OCI-M1 (cell line): ENCODE measurements around the gene IRX3.
"Not testable (repeated sequence)": the region's sequence is repeated elsewhere in the genome, so short reads cannot be mapped to it uniquely, and the experiment has no call there.

Source experiments
- DNase-seq: peaks from one replicate; lab custom pipeline; 2025; lab: John Stamatoyannopoulos, UW

Gene IRX3

DNA sequence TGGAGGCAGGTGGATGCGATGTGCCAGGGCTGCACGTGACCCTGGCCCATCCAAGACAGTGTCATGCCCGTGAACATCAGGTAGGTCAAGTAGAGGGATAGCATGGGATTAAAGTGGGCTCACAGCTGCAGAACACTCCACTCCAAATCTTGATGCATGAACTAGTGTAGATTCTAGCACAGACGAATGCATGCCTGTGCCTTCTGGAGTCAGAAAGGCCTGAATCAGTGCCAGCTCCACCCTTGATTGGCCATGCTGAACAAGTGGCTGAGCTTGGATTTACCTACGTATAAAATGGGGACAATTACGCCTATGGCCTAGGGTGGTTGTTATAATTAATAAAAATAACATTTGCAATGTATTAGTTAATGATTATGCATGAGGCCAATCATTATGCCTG, 10.6 kb downstream of the IRX3 start:
- DNase-seq = no peak

DNA sequence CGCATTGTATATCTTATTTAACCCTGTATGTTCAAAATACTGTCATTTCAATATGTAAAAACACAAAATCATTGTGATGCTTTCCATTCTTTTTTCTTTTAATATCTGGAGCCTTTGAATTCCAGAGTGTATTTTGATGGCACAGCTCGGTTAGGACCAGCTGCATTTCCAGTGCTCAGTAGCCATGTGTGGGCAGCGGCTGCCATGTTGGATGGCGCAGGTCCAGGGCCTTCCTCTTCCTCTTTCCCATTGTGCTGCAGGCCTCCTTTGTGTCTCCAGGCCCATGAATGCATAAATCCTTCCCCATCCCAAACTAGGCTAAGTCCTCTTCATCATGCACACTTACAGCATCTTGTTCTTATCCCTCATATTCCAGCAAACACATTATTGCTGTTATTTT, 13.0 kb downstream of the IRX3 start:
- DNase-seq = no peak

DNA sequence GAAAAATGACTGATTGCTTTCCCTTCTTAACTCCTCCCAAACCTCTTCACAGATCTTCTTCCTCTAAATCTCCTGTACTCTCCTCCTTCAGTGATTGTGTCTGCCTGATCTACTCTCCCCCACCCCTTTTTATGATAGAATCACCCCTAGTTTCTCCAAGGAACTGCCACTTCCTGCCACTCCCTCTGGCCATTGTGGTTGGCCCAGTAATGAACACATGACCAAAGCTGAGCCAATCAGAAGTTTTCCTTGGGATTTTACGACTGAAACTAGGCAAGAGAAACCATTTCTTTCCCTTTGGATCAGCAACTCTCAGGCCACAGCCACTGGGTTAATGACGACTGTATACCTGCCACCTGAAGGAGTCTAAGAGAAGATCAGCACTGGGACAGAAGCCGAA, 15.9 kb downstream of the IRX3 start:
- peak; percentile 40 for DNase-seq

DNA sequence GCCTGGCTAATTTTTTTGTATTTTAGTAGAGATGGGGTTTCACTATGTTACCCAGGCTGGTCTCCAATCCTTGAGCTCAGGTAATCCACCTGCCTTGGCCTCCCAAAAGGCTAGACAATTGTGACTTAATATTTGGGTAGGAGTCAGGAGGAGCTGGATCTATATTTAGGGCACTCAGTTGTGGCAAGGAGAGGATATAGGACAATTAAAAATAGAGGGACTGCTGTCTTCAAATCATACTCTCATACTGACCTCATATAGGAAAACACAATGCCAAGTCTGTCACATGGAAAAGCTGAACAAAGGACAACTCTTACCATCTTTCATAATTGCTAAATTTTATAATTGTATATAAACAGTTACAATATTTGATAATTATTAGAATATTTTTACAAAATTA, 17.1 kb downstream of the IRX3 start:
- DNase-seq = no peak

DNA sequence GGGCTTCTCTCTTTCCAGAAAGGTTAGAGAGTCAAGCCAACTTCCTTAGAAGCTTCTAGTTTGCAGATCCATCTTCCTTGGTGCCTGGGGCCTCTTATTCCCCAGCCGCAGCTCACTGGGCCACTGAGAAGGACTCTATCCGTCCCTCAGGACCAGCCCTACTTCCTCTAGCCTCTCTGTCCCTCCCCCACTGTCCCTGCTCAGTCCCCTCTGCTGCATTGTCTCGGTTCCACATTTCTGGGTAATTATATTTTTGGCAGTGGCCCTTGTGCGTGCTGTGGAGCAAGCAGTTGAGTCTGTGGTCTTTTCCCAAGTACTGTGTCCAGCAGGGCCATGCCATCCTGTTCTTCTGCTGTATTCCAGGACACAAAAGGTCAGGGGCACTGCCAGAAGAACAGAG, 17.8 kb downstream of the IRX3 start:
- no peak for DNase-seq

DNA sequence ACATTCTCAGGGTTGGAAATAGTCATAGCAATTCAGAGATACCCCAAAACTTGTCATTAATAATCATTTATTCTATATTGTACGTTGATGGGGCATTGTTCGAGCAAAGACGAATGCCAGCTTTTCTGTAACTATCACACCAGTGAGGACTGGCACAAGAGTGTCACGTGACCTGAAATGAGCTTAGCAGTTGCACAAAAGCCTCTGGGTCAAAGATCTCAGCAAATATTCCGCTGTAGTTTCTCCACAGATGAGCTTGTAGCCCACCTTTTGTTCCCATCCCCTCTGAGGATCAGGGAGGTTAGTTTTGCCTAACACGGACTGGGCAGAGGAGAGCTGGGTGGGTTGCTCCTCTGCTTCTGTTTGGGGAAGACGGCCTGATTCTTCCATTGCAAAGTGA, 18.2 kb downstream of the IRX3 start:
- DNase-seq = no peak

DNA sequence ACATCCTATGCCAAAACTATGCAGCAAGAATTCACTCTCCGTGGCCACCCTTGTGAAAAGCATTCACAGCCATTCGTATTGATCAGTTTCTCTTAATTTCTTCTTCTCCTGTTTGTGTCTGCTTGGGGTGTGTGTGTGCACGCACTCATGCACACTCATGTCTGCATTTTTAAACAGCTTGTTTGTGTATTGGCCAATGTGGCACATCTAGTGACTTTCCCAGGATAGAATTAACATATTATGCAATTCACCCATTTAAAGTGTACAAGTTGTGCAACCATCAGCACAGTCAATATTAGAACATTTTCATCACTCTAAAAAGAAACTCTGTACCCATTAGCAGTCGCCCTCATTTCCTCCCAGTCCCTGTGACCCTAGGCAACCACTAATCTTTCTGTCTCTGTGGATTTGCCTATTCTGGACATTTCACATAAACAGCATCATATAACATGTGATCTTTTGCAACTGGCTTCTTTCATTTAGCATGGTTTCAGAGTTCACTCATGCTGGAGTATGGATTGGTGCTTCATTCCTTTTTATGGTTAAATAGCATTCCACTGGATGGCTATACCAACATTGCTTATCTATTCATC, 20.1 kb downstream of the IRX3 start:
- peak; percentile 0 for DNase-seq

DNA sequence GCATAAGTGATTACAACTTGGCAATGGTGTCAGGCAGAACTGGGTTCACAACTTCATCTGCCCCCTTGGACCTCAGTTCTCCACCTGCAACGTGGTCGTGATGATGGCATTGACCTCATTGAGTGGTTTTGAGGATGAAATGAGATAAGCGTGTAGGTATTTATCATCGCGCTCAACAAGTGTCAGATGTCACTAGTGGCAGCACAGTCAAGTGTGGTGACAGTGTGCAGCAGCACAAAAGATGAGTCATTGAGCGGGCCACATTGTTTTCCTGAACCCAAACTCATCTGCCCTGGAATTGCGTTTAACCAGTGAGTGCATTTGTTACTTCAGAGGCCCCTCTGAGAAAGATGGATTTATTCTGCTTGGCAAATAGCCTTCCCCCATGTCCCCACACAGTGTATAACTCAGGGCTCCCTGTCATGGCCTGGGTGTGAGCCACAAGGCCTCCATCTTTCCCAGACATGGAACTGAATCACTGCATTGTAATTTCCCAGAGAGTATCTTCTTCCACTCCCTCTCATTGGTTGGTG, 20.9 kb downstream of the IRX3 start:
- DNase-seq = no peak

DNA sequence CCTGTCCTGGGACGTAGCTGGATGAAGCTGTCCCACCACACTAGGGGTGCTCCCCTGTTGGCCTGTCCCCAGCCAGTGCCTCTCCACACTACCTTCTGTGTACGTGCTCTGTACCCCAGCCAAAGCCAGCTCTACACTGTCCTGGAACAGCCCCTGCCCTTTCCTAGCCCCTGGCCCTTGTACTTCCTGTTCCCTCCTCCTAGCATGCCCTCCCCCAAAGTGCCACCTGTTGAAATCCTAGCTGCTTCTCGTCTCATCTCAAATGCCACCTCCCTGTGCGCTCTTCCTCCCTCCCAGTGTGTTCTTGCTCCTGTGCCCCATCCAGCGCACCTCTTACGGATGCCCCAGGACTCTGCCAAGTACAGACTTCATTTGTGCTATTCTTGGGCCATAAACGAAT, 33.5 kb downstream of the IRX3 start:
- no peak for DNase-seq

DNA sequence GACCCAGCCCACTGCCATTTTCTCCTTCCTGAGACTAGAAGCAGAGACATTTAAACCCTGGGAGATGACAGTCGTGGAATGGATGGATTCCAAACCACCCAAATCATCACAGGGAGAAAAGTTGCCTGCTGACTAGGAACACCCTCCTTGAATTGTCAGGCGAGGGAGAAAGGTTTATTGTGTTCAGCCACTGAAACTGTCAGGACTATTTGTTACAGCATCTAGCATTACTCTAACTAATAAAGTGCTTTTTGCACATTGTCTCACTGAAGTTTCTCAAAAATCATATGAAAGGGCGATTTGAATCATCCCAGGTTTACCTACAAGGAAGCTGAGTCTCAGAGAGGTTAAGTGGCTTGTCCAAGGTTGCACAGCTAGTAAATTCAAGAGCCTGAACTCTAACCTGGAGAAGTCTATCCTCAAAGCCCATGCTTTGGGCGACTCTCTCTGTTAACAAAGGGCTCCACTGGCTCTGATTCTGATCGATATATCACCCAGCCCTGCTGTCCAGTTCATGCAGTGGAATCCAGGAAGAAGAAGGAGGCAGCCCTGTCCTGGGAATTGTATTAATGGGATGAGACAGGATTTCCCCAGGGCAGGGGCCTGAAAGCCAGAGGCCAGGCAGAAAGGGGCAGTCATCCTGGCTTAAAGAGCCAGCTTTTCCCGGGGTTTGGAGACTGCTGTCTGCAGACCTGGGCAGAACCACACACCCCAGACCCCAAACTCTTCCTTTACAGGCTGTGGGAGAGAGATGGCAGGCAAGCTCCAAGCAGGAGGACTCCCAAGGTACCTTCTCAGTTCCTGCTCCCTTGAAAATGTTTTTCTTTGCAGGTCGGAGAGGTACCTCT, 37.5 kb downstream of the IRX3 start:
- no peak for DNase-seq

DNA sequence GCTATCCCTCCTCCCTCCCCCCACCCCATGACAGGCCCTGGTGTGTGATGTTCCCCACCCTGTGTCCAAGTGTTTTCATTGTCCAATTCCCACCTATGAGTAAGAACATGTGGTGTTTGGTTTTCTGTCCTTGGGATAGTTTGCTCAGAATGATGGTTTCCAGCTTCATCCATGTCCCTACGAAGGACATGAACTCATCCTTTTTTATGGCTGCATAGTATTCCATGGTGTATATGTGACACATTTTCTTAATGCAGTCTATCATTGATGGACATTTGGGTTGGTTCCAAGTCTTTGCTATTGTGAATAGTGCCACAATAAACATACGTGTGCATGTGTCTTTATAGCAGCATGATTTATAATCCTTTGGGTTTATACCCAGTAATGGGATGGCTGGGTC, 38.9 kb downstream of the IRX3 start:
- DNase-seq = not testable (repeated sequence)

DNA sequence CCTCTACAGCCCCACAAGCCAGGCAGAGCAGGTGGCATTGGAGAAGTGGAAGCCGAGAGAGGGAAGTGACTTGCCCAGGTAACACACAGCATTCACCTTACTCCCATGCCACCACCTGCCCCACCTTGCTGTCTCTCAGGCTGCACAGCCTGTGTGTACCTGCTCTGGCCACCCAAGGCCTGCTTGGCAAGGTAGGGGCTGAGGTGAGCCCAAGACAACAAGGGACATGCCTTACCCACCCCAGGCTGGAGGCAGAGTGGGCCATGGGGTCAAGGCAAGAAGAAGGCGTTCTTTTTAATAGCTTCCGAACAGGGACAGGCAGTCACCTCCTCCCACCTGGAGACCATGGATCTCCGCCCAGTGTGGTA, 40.1 kb downstream of the IRX3 start:
- DNase-seq = no peak

DNA sequence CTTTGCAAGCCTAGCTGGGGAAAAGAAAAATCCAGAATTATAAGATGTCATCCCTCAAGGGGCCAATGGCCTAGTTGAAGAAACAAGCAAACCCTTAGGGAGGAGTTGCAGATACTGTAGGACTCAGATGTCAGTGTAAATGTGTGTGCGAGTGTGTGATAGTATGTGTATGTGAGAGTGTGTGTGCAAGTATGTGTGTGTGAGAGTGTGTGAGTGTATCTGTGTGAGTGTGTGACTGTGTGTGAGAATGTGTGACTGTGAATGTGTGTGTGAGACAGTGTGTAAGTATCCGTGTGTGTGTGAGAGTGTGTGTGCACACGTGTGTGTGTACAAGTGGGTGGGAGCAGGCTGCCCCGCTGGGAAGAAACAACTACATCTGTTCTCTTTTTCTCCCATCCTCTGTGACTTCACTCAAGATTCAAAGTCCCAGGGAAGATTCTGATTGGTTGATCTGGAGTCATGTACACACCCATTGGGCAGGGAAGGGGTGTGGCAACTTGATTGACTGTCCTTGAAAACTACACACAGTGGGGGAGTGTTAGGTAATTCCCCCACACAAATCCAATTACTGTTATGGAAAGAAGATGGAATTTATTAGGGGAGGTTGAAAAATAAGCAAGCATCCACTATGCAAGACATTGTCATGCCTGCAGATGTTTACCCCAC, 40.7 kb downstream of the IRX3 start:
- DNase-seq = no peak

DNA sequence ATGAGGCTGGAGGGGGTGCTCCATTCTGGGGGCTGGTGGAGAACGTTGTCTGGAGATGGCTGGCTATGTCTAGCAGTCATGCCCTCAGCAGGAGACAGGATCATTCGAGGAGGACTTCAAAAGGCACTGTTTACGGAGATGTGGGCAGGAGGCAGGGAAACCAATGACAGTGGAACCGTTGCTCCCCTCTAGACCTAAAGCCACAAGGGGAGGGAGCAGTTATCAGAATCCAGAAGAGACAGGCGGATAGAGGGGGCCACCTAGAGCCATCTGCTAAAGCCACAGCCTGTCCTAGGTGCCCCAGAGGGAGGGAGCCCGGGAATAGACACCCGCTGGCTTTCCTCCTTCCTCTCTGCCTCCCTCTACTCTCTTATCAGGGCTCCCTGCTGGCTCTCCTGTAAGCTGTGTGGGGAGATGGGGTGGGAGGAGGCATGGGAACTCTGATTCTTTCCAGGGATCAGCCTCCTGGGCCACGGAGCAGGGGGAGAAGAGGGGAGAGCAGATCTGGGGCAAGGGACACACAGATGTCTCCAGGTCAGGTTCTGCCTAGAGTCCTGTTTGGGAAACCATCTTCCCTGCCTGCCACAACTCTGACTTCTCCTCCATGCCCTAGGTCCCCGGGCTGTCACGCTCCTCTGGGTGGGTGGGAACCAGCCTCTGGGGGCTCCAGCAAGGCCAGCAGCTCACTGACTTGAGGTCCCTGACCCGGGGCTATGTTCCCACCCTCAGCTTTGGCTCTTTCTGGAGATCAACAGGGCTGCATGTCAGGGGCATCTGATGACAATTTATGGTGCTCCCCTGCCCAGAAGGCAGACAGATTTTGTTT, 42.3 kb downstream of the IRX3 start:
- DNase-seq = peak; percentile 51

DNA sequence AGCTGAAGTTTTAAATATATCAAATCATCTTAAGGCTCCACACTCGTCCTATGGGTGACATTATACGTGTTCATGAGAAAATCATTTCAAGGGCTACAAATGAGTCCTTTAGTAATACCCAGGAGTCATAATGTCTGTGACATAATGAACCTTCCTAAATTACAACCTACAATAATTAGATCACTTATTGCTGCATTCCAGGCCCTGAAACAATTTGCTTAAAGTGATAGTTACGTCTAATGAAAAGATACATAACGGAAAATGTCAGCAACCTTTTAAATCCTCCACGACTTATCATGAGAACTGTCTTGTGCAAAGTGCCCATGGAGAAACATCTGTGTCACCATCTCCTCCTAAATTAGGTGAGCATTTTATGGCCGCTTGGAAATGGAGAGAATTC, 43.4 kb downstream of the IRX3 start:
- no peak for DNase-seq

DNA sequence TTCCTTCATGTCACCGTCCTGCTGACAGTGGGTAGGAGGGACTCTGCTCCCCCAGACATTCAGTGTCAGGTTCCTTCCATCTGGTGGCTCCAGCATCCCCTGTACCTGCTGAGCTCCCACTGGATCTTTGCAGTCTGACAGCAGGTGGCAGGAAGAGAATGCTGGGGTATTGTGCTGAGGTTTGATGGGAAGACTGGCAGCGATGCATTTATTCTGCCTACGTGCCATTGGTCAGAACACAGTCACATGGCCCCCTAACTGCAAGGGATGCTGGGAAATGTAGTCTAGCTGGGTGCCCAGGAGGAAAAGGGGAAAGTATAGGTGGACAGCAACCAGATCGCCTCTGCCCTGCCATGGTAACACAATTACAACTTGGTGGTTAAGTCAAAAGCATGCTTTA, 44.4 kb downstream of the IRX3 start:
- DNase-seq = no peak

DNA sequence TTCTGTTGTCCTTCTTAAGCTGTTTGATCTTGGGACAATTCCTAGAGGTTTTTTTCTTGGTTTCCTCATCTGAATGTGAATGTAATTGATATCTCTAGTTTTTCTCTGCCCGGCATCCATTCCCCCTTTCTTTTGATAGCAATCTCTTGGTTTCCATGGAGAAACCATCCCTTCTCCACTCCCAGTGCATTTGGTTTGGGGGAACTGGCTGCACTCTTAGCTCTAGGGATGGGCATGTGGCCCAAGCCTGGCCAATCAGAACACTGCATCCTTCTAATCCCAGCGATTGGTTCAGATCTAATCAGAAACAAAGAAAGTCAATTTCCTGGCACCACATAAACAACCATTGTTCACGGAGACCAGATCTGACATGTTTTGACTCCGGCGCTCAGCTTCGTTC, 45.1 kb downstream of the IRX3 start:
- DNase-seq = no peak

DNA sequence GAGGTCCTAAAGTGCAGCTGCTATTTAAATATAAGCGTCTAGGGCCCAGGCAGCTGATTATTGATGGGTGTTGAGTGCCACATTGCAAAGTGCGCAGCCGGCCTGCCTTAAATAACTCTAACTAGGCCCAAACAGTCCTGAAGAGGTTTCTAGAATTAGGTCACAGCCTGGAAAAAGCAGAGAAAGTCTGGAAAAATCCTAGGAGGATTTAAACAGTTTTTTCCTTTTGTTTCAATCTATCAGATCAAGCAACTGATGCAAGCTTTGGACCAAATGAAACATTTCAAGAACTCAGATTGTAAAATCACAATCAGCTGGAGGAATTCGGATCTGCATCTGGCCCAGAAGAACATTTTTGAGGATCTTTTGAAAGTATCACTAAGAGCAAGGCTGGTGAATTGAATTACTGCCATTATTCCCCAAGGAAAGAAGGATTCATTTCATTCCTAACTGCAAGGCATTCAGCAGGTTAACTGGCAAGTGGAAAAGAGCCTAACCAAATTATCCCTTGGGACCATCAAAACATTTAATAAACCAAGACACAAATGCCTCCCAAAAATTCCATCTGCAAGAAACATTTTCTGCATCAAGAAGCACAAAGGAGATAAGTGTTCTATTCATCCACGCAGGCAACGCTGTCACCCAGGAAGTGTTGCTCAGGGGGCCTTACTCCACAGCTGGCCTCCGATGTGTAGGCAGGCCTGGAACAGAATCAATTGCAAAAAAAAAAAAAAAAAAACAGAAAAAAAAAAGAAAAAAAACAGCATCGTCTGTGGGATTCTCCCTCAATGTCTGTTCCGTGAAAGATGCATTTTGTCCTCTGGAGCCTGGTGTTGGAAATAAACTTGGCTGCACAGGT, 46.1 kb downstream of the IRX3 start:
- no peak for DNase-seq

DNA sequence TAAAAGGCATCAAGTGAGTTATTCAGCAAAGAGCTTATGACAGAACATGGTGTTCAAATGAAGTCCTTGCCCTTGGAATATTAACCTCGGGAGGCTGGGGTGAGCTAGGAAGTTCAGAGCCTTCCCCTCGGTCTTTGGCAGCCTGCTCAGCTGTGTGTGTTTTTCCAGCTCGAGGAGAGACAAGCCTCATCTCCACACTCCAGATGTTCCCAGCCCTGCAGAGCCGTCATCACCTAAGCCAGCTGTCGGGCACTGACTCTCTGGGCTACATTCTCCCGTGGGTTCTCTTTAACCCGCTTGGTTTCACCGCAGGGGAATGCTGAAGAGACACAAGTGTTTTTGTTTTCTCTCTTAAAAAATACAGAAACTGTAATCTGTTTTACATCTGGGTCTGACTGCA, 47.1 kb downstream of the IRX3 start:
- DNase-seq = no peak

DNA sequence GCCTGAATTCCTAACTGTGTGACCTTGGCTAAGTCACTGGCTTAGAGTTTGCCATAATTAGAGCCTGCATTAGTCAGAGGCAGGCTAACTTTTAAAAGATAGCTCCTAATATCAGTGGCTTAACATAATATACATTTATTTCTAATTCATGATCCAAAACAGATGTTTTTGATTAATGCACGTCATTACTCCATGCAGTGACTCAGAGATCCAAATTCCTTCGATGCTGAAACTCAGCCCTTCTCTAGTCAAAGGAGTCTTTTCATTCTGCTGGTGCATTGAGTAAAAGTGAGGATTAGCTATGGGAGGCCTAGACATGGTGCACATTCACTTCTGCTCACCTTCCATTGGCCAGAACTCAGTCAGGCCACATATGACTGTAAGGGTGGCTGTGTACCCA, 49.8 kb downstream of the IRX3 start:
- DNase-seq = no peak

DNA sequence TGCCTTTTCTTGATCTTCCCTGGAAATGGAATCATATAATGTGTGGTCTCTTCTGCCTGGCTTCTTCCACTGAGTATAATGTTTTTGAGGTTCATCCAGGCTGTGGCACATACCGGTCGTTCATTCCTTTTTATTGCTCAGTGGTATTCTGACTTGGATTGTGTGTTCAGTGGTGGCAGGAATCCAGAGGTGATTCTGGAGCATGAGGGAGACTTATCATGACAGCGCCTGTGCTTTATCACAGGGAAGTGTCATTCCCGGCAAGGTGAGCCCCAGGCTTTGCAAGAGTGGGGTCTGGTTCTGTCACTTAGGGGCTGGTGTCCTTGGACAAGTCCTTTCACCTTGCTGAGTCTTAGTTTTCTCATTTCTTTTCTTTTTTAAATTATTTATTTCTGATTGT, 53.0 kb downstream of the IRX3 start:
- no peak for DNase-seq
